SU-DHL-6 (cell line): ENCODE data around the gene MGMT.

Source experiments
- H2AFZ ChIP-seq: fragments of 200-600 bp; sonication (generic); 2 replicates; pipeline ENCODE4 v1.6.1; 2014; ENCODE audit warnings: low read depth, mild to moderate bottlenecking, moderate library complexity, mixed read lengths, antibody characterized with exemption, low read length; ENCODE audit not compliant: severe bottlenecking
- H3F3A ChIP-seq: fragments of 200-600 bp; shearing (Covaris generic); 2 replicates; pipeline ENCODE4 v1.6.0; 2016; ENCODE audit warnings: antibody characterized with exemption, mild to moderate bottlenecking; ENCODE audit not compliant: insufficient read depth
- H3K27ac ChIP-seq: fragments of 200-600 bp; sonication (generic); 2 replicates; pipeline ENCODE4 v1.5.1; 2016; ENCODE audit warnings: low read depth, mild to moderate bottlenecking, low read length, moderate library complexity, mixed read lengths
- H3K27me3 ChIP-seq: fragments of 200-600 bp; sonication (generic), shearing (Covaris generic); 2 replicates; pipeline ENCODE4 v1.6.0; 2014; ENCODE audit warnings: mild to moderate bottlenecking, low read length
- H3K36me3 ChIP-seq: fragments of 200-600 bp; sonication (generic); 2 replicates; pipeline ENCODE4 v1.6.1; 2014; ENCODE audit warnings: mild to moderate bottlenecking, low read length, mixed read lengths
- H3K4me2 ChIP-seq: fragments of 300-600, 200-600 bp; shearing (Covaris generic), sonication (generic); 2 replicates; pipeline ENCODE4 v1.6.0; 2014; ENCODE audit warnings: low read length, low read depth, mild to moderate bottlenecking; ENCODE audit not compliant: poor library complexity, severe bottlenecking
- H3K4me3 ChIP-seq: fragments of 200-600 bp; sonication (generic); 2 replicates; pipeline ENCODE4 v1.5.1; 2014; ENCODE audit warnings: antibody characterized with exemption, low read length, mild to moderate bottlenecking, mixed read lengths; ENCODE audit not compliant: insufficient read depth, poor library complexity, severe bottlenecking
- H3K79me2 ChIP-seq: fragments of 200-600 bp; sonication (generic); 2 replicates; pipeline ENCODE4 v1.6.1; 2014; ENCODE audit warnings: mild to moderate bottlenecking, low read length, moderate library complexity; ENCODE audit not compliant: insufficient read depth
- H3K9ac ChIP-seq: fragments of 200-600 bp; sonication (generic); 2 replicates; pipeline ENCODE4 v1.7.0; 2014; ENCODE audit warnings: mild to moderate bottlenecking, low read length
- H3K9me2 ChIP-seq: fragments of 200-600 bp; sonication (generic); replicated peaks from 2 replicates; pipeline ENCODE4 v1.6.1; 2014; ENCODE audit warnings: low read length; ENCODE audit not compliant: insufficient read depth
- H3K9me3 ChIP-seq: fragments of 200-600 bp; sonication (generic); 2 replicates; pipeline ENCODE4 v1.6.1; 2014; ENCODE audit warnings: low read length, mixed read lengths; ENCODE audit not compliant: insufficient read depth
- H4K20me1 ChIP-seq: fragments of 200-600 bp; sonication (generic); 2 replicates; pipeline ENCODE4 v1.6.1; 2014; ENCODE audit warnings: low read depth, mild to moderate bottlenecking, antibody characterized with exemption, low read length, moderate library complexity, mixed read lengths
- EZH2phosphoT487 ChIP-seq: fragments of 200-600 bp; sonication (generic), shearing (Covaris generic); conservative IDR thresholded peaks from 2 replicates; pipeline ENCODE4 v1.6.1; 2018; ENCODE audit warnings: mild to moderate bottlenecking, antibody characterized with exemption, low read length, moderate library complexity, mixed read lengths
- TF ChIP-seq, protein P1 (sequence below): fragments of 200-600 bp; sonication (generic); IDR thresholded peaks from one replicate; pipeline ENCODE4 v1.5.1; 2017; ENCODE audit warnings: antibody characterized with exemption, mild to moderate bottlenecking, low read length, moderate library complexity; ENCODE audit not compliant: insufficient read depth, poor library complexity, severe bottlenecking

The MGMT gene

DNA sequence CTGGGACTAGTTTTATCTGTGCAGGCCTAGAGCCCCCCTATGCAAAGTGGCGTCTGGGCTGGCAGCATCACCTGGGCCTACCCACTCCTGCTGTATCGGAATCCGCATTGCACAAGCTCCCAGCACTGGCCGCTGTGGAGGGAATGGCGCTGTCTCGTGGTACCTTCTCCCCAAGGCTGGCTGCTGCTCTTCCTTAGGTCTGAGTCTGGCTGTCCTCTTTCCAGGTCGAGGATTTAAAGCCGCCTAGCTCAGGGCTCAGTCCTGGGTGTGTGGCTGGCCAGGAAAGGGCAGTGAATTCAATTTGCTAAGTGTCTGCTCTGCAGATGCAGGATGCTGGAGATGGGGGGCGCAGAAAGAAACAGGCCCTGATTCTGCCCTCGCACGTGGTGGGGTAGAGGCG, 44.7 kb downstream of the MGMT start:
- Histone ChIP-seq H3K4me2 (no peak overlapping the region), H2AFZ (no peak overlapping the region), H3K9me3 (no peaks in the 10 kb centered on the region), H3K9me2 (no peaks in the 10 kb centered on the region), H3K36me3 (no peaks in the 10 kb centered on the region), H3K27me3 (no peaks in the 10 kb centered on the region), H3K9ac (no peak overlapping the region), H4K20me1 (no peaks in the 10 kb centered on the region), H3K27ac (no peak overlapping the region), H3K4me3 (no peak overlapping the region), H3F3A (no peaks in the 10 kb centered on the region), H3K79me2 (no peaks in the 10 kb centered on the region)
- TF ChIP-seq EZH2phosphoT487, result no peak
- TF ChIP-seq, protein P1, sequence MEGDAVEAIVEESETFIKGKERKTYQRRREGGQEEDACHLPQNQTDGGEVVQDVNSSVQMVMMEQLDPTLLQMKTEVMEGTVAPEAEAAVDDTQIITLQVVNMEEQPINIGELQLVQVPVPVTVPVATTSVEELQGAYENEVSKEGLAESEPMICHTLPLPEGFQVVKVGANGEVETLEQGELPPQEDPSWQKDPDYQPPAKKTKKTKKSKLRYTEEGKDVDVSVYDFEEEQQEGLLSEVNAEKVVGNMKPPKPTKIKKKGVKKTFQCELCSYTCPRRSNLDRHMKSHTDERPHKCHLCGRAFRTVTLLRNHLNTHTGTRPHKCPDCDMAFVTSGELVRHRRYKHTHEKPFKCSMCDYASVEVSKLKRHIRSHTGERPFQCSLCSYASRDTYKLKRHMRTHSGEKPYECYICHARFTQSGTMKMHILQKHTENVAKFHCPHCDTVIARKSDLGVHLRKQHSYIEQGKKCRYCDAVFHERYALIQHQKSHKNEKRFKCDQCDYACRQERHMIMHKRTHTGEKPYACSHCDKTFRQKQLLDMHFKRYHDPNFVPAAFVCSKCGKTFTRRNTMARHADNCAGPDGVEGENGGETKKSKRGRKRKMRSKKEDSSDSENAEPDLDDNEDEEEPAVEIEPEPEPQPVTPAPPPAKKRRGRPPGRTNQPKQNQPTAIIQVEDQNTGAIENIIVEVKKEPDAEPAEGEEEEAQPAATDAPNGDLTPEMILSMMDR, result no peak

- no peaks in the 10 kb centered on the region for H3K9me2 ChIP-seq
Measured at GRCh38 chr10:129513312-129513711, 46.3 kb downstream of the MGMT start.

DNA sequence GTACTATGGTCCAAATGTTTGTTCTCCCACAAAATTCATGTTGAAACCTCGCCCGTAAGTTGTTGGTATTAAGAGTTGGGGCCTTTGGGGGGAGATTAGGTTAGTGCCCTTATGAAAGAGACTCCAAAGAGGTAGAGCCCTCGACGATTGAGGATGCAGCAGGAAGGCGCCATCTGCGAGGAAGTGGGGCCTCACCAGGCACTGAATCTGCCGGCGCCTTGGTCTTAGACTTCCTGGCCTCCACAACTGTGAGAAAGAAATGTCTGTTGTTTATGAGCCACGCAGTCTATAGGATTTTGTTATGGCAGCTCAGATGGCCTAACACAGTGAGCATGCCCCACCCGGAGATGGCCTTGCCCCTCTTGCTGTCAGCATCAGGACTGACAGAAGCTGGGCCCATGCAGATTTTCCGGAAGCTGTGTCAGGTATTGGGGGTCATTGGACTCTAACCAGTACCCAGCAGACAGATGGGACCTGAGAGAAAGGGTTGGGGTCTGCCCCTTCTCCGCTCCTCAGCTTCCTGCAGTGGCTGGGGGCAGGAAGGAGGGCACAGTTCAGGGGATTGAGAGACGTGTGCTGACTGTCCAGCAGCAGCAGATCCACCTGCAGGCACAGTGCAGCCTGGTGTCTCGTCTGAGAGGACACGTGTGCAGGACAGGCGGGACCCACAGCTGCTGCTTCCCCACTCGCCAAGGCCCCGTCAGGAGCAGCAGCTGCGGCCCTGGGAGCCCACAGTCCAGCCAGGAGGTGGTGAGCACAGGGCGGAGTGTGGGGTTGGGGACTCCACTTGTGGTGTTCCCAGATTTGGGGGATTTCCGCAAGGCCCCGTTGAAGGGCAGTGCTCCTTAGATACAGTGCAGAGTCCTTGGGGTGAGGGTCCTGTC, 47.8 kb downstream of the MGMT start:
- H3F3A ChIP-seq, result no peaks in the 10 kb centered on the region
- no peak overlapping the region for H3K27ac ChIP-seq
- no peak overlapping the region for H3K4me2 ChIP-seq
- H4K20me1 ChIP-seq, result no peaks in the 10 kb centered on the region
- H3K9me3 ChIP-seq, result peaks cover 3% of the 10 kb centered on the region; the same call in 1 of the 2 replicates
- no peaks in the 10 kb centered on the region for H3K36me3 ChIP-seq
- TF ChIP-seq EZH2phosphoT487, result no peak
- H2AFZ ChIP-seq, result no peak overlapping the region
- H3K27me3 ChIP-seq, result no peaks in the 10 kb centered on the region
- no peaks in the 10 kb centered on the region for H3K9me2 ChIP-seq
- H3K79me2 ChIP-seq, result no peaks in the 10 kb centered on the region
- no peak overlapping the region for H3K4me3 ChIP-seq
- no peak overlapping the region for H3K9ac ChIP-seq

More at GRCh38 chr10:129513312-129513711, 46.3 kb downstream of the MGMT start:
- H3K9ac ChIP-seq, result no peak overlapping the region
- no peaks in the 10 kb centered on the region for H3K79me2 ChIP-seq
- TF ChIP-seq EZH2phosphoT487, result no peak
- TF ChIP-seq, protein P1, result no peak
- no peak overlapping the region for H3K4me3 ChIP-seq
- H3K4me2 ChIP-seq, result no peak overlapping the region
- H3K36me3 ChIP-seq, result no peaks in the 10 kb centered on the region
- no peak overlapping the region for H2AFZ ChIP-seq
- no peak overlapping the region for H3K27ac ChIP-seq
- no peaks in the 10 kb centered on the region for H4K20me1 ChIP-seq
- H3K9me3 ChIP-seq, result peaks cover 3% of the 10 kb centered on the region; the same call in 1 of the 2 replicates
- H3F3A ChIP-seq, result no peaks in the 10 kb centered on the region
- no peaks in the 10 kb centered on the region for H3K27me3 ChIP-seq
